Keratinocyte (primary cell): ENCODE measurements around the gene DRG1.

ENCODE experiments used
- CTCF ChIP-seq, 3 experiments: IDR thresholded peaks in 1 of 3; conservative IDR thresholded peaks in 1 of 3; optimal IDR thresholded peaks in 1 of 3; 2 replicates in 2 of 3; 3 replicates in 1 of 3; pipeline versions ENCODE3 to v1.5.1; 2011; ENCODE audit warnings: low read length in 3 of 3, mild to moderate bottlenecking in 3 of 3, moderate library complexity in 2 of 3, control low read depth in 1 of 3, inconsistent platforms in 1 of 3; ENCODE audit not compliant: insufficient read depth in 2 of 3; ENCODE audit errors: extremely low read depth in 1 of 3
- EZH2 ChIP-seq: IDR thresholded peaks from one replicate; pipeline ENCODE4 v1.6.1; 2012; ENCODE audit warnings: inconsistent platforms, mild to moderate bottlenecking, low read length, moderate library complexity

DNA sequence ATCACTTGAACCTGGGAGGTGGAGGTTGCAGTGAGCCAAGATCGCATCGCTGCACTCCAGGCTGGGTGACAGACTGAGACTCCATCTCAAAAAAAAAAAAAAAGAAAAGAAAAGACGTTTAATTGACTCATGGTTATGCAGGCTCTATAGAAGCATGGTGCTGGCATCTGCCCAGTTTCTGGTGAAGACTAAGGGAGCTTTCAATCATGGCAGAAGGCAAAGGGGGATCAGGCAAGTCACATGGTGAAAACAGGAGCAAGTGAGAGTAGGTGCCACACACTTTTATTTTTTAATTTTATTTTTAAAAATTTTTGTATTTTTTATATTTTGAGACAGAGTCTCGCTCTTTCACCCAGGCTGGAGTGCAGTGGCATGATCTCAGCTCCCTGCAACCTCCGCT, 44.9 kb upstream of the DRG1 start:
- no peak for TF ChIP-seq CTCF (optimal IDR thresholded peaks at IDR 0.05 in 1 of 3, IDR thresholded peaks at IDR 0.05 in 1 of 3, conservative IDR thresholded peaks at IDR 0.05 in 1 of 3; ENCODE audit: extremely low read depth in 1 of 3, insufficient read depth in 2 of 3, low read length in 3 of 3)
- TF ChIP-seq EZH2, result no peak
